ENCODE measurements around the gene NOC2L.

NOC2L gene

GRCh38 chr1:933603-933940 lies 25.5 kb downstream of the NOC2L start:
- in situ Hi-C loops (cut with MboI; ENCODE audit: low sequenced_read_pairs) = no loop called here
- Histone ChIP-seq H3K4me3 (no peak overlapping the region), H3K4me1 (peaks cover 9% of the 10 kb centered on the region), H3K27me3 (ENCODE audit: low read depth) (no peaks in the 10 kb centered on the region), H3K9me3 (no peaks in the 10 kb centered on the region), H3K36me3 (replicated peaks) (peaks cover 4% of the 10 kb centered on the region)
- DNase-seq (ENCODE audit: low spot score in 2 of 2) = no peak

GRCh38 chr1:932776-933602 lies 26.1 kb downstream of the NOC2L start:
- no peaks in the 10 kb centered on the region for H3K9me3 ChIP-seq
- in situ Hi-C loops (cut with MboI; ENCODE audit: low sequenced_read_pairs) = no loop called here

GRCh38 chr1:932173-932510 lies 26.9 kb downstream of the NOC2L start:
- peaks cover 4% of the 10 kb centered on the region for H3K36me3 ChIP-seq (replicated peaks)
- no peaks in the 10 kb centered on the region for H3K27me3 ChIP-seq (ENCODE audit: low read depth)
- H3K4me3 ChIP-seq = no peak overlapping the region
- in situ Hi-C loops (cut with MboI; ENCODE audit: low sequenced_read_pairs) = no loop called here
- no peaks in the 10 kb centered on the region for H3K9me3 ChIP-seq
- no peak for DNase-seq (ENCODE audit: low spot score in 2 of 2)
- H3K4me1 ChIP-seq = peaks cover 9% of the 10 kb centered on the region

More at GRCh38 chr1:932776-933602, 26.1 kb downstream of the NOC2L start:
- Histone ChIP-seq H3K4me1 (peaks cover 9% of the 10 kb centered on the region), H3K4me3 (no peak overlapping the region), H3K27me3 (ENCODE audit: low read depth) (no peaks in the 10 kb centered on the region), H3K36me3 (replicated peaks) (peaks cover 4% of the 10 kb centered on the region)
- DNase-seq (ENCODE audit: low spot score in 2 of 2) = no peak

- DNase-seq (ENCODE audit: low spot score in 2 of 2) = no peak
- no peaks in the 10 kb centered on the region for H3K27me3 ChIP-seq (ENCODE audit: low read depth)
- no peaks in the 10 kb centered on the region for H3K9me3 ChIP-seq
- H3K4me3 ChIP-seq = no peak overlapping the region
- in situ Hi-C loops (cut with MboI; ENCODE audit: low sequenced_read_pairs) = no loop called here
- H3K36me3 ChIP-seq (replicated peaks) = peaks cover 4% of the 10 kb centered on the region
- H3K4me1 ChIP-seq = peaks cover 9% of the 10 kb centered on the region
These were observed 27.5 kb downstream of the NOC2L start for GRCh38 chr1:931380-932172.

GRCh38 chr1:930633-931138 lies 28.4 kb downstream of the NOC2L start:
- Histone ChIP-seq H3K36me3 (replicated peaks) (peaks cover 4% of the 10 kb centered on the region), H3K27me3 (ENCODE audit: low read depth) (no peaks in the 10 kb centered on the region), H3K4me1 (peaks cover 11% of the 10 kb centered on the region), H3K4me3 (no peak overlapping the region), H3K9me3 (no peaks in the 10 kb centered on the region)
- DNase-seq (ENCODE audit: low spot score in 2 of 2) = no peak
- in situ Hi-C loops (cut with MboI; ENCODE audit: low sequenced_read_pairs) = no loop called here

GRCh38 chr1:929712-930632 lies 29.1 kb downstream of the NOC2L start:
- H3K9me3 ChIP-seq = no peaks in the 10 kb centered on the region
- peaks cover 5% of the 10 kb centered on the region for H3K4me1 ChIP-seq
- in situ Hi-C loops (cut with MboI; ENCODE audit: low sequenced_read_pairs) = no loop called here
- no peak for DNase-seq (ENCODE audit: low spot score in 2 of 2)
- peaks cover 4% of the 10 kb centered on the region for H3K36me3 ChIP-seq (replicated peaks)
- no peak overlapping the region for H3K4me3 ChIP-seq
- no peaks in the 10 kb centered on the region for H3K27me3 ChIP-seq (ENCODE audit: low read depth)

GRCh38 chr1:928825-929661 lies 30.0 kb downstream of the NOC2L start:
- no peak for DNase-seq (ENCODE audit: low spot score in 2 of 2)
- Histone ChIP-seq H3K9me3 (no peaks in the 10 kb centered on the region), H3K4me1 (peaks cover 5% of the 10 kb centered on the region), H3K36me3 (replicated peaks) (peaks cover 4% of the 10 kb centered on the region), H3K27me3 (ENCODE audit: low read depth) (no peaks in the 10 kb centered on the region), H3K4me3 (no peak overlapping the region)
- in situ Hi-C loops (cut with MboI; ENCODE audit: low sequenced_read_pairs) = no loop called here

- no peak for DNase-seq (ENCODE audit: low spot score in 2 of 2)
- Histone ChIP-seq H3K36me3 (replicated peaks) (peaks cover 4% of the 10 kb centered on the region), H3K9me3 (no peaks in the 10 kb centered on the region), H3K4me1 (peaks cover 5% of the 10 kb centered on the region), H3K4me3 (no peak overlapping the region), H3K27me3 (ENCODE audit: low read depth) (no peaks in the 10 kb centered on the region)
- in situ Hi-C loops (cut with MboI; ENCODE audit: low sequenced_read_pairs) = no loop called here
These were observed 31.3 kb downstream of the NOC2L start for GRCh38 chr1:927748-928147.

- peaks cover 5% of the 10 kb centered on the region for H3K4me1 ChIP-seq
- in situ Hi-C loops (cut with MboI; ENCODE audit: low sequenced_read_pairs) = no loop called here
- H3K4me3 ChIP-seq = no peak overlapping the region
- no peaks in the 10 kb centered on the region for H3K27me3 ChIP-seq (ENCODE audit: low read depth)
- no peaks in the 10 kb centered on the region for H3K9me3 ChIP-seq
- H3K36me3 ChIP-seq (replicated peaks) = peaks cover 4% of the 10 kb centered on the region
- DNase-seq (ENCODE audit: low spot score in 2 of 2) = no peak
These were observed 31.8 kb downstream of the NOC2L start for GRCh38 chr1:927234-927633.

GRCh38 chr1:925561-926421 lies 33.3 kb downstream of the NOC2L start:
- Histone ChIP-seq H3K27me3 (ENCODE audit: low read depth) (no peaks in the 10 kb centered on the region), H3K36me3 (replicated peaks) (peaks cover 4% of the 10 kb centered on the region), H3K4me1 (peaks cover 11% of the 10 kb centered on the region), H3K4me3 (peak overlapping the region; percentile 68), H3K9me3 (no peaks in the 10 kb centered on the region)
- peak; percentile 56 to 87 for DNase-seq (ENCODE audit: low spot score in 2 of 2)
- in situ Hi-C loops (cut with MboI; ENCODE audit: low sequenced_read_pairs) = no loop called here

- DNase-seq (ENCODE audit: low spot score in 2 of 2) = peak; percentile 46 to 79
- Histone ChIP-seq H3K27me3 (ENCODE audit: low read depth) (no peaks in the 10 kb centered on the region), H3K36me3 (replicated peaks) (no peaks in the 10 kb centered on the region; the same call in 1 of the 2 replicates), H3K9me3 (no peaks in the 10 kb centered on the region), H3K4me1 (peaks cover 15% of the 10 kb centered on the region), H3K4me3 (peak overlapping the region; percentile 68)
- in situ Hi-C loops (cut with MboI; ENCODE audit: low sequenced_read_pairs) = no loop called here
These were observed 34.1 kb downstream of the NOC2L start for GRCh38 chr1:924656-925560.

Data from HAP-1 (cell line).